VCaP (cell line): ENCODE measurements around the gene TRIM4.
A peak's percentile ranks its signal among the peaks of the same experiment; 100 is the strongest.
"Not testable (repeated sequence)": the region's sequence is repeated elsewhere in the genome, so short reads cannot be mapped to it uniquely, and the experiment has no call there.

Experiments
- H3K27ac ChIP-seq: fragments of 450-650 bp; 2 replicates; pipeline ENCODE4 v1.5.1; 2017
- TF ChIP-seq, protein P1 (sequence below): fragments of 450-650 bp; conservative IDR thresholded peaks from 2 replicates; pipeline ENCODE4 v1.5.1; 2017; ENCODE audit warnings: mild to moderate bottlenecking, moderate library complexity

The TRIM4 gene, protein sequence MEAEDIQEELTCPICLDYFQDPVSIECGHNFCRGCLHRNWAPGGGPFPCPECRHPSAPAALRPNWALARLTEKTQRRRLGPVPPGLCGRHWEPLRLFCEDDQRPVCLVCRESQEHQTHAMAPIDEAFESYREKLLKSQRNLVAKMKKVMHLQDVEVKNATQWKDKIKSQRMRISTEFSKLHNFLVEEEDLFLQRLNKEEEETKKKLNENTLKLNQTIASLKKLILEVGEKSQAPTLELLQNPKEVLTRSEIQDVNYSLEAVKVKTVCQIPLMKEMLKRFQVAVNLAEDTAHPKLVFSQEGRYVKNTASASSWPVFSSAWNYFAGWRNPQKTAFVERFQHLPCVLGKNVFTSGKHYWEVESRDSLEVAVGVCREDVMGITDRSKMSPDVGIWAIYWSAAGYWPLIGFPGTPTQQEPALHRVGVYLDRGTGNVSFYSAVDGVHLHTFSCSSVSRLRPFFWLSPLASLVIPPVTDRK

GRCh38 chr7:99918959-99919813 lies at the start of gene TRIM4:
Gene TRIM4 (minus strand): TSS chr7:99919530. CDS start chr7:99919401, 129 bp downstream.
- H3K27ac ChIP-seq = peak within 1 kb of the TSS; percentile 95
- TF ChIP-seq, protein P1, sequence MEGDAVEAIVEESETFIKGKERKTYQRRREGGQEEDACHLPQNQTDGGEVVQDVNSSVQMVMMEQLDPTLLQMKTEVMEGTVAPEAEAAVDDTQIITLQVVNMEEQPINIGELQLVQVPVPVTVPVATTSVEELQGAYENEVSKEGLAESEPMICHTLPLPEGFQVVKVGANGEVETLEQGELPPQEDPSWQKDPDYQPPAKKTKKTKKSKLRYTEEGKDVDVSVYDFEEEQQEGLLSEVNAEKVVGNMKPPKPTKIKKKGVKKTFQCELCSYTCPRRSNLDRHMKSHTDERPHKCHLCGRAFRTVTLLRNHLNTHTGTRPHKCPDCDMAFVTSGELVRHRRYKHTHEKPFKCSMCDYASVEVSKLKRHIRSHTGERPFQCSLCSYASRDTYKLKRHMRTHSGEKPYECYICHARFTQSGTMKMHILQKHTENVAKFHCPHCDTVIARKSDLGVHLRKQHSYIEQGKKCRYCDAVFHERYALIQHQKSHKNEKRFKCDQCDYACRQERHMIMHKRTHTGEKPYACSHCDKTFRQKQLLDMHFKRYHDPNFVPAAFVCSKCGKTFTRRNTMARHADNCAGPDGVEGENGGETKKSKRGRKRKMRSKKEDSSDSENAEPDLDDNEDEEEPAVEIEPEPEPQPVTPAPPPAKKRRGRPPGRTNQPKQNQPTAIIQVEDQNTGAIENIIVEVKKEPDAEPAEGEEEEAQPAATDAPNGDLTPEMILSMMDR = peak; percentile 59

- H3K27ac ChIP-seq = no peak overlapping the region
- TF ChIP-seq, protein P1 = no peak
These were observed 39.4 kb upstream of the TRIM4 start for GRCh38 chr7:99958564-99959227.

GRCh38 chr7:99955247-99955646 lies 35.9 kb upstream of the TRIM4 start:
- TF ChIP-seq, protein P1 = no peak
- H3K27ac ChIP-seq = no peak overlapping the region

GRCh38 chr7:99954643-99955042 lies 35.3 kb upstream of the TRIM4 start:
- H3K27ac ChIP-seq = not testable (repeated sequence)

DNA sequence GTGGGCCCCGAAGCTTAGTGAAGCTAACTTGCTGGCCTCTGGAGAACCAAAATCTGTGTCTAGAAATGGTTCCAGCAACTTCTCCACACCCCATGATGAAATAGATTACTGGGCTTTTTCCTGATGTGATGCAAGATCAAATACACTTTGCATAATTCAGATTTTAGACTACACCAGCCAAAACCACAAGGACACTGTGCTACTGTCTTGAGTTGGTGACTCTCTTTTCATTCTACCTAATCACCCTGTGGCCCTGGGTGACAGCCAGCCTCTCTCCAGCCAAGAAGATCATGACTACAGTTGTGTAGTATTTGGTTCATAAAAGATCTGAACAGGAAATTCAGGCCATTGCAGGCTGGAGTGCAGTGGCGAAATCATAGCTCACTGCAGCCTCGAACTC lies 34.3 kb upstream of the TRIM4 start:
- H3K27ac ChIP-seq = no peak overlapping the region
- TF ChIP-seq, protein P1 = no peak

GRCh38 chr7:99952649-99953048 lies 33.3 kb upstream of the TRIM4 start:
- not testable (repeated sequence) for H3K27ac ChIP-seq

DNA sequence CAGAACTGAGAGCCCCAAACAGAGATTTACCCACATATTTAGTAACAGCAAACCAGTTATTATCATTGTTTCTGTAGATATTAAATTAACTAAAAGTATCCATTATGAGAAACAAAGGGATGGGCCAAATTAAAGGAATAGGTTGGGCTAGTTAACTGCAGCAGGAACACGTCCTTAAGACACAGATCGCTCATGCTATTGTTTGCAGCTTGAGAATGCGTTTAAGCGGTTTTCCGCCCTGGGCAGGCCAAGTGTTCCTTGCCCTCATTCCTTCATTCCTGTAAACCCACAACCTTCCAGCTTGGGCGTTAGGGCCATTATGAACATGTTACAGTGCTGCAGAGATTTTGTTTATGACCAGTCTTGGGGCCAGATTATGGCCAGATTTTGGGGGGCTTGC lies 31.5 kb upstream of the TRIM4 start:
- peak overlapping the region; percentile 53 for H3K27ac ChIP-seq

- TF ChIP-seq, protein P1 = peak; percentile 82
- peak overlapping the region; percentile 53 for H3K27ac ChIP-seq
These were observed 30.4 kb upstream of the TRIM4 start for GRCh38 chr7:99949645-99950228.
